Nucleus accumbens (tissue), 56 donors: ENCODE data around the gene PFN3.

Source experiments
- DNase-seq, 56 donors: peaks; one replicate each; lab custom pipeline; 2025; lab: John Stamatoyannopoulos, UW

Gene PFN3

GRCh38 chr5:177399997-177400868 is at the start of gene PFN3:
PFN3 (minus strand) TSS chr5:177400661; CDS start chr5:177400576, 85 bp downstream.
- DNase-seq, result peak in 2 of 56 donors; percentile 25 to 33

GRCh38 chr5:177449140-177450061 is 48.9 kb upstream of the PFN3 start:
- DNase-seq, result no peak

GRCh38 chr5:177448244-177448950 is 47.9 kb upstream of the PFN3 start:
- no peak for DNase-seq

- peak in 55 of 56 donors; percentile 55 to 96 (median 84) for DNase-seq
Measured at GRCh38 chr5:177447611-177448243, 47.3 kb upstream of the PFN3 start.

GRCh38 chr5:177447066-177447610 is 46.7 kb upstream of the PFN3 start:
- DNase-seq, result peak in 51 of 56 donors; percentile 31 to 87 (median 73)

GRCh38 chr5:177446200-177447065 is 46.0 kb upstream of the PFN3 start, which contains the start of gene PRR7:
PRR7 (plus strand) TSS chr5:177446814; CDS start chr5:177455068, 8,254 bp downstream.
- peak in 52 of 56 donors; percentile 27 to 86 (median 67) for DNase-seq

- DNase-seq, result no peak
Measured at GRCh38 chr5:177445917-177446199, 45.4 kb upstream of the PFN3 start.

GRCh38 chr5:177445052-177445916 is 44.8 kb upstream of the PFN3 start:
- DNase-seq, result no peak

GRCh38 chr5:177444106-177445051 is 43.9 kb upstream of the PFN3 start:
- DNase-seq, result no peak

- DNase-seq, result no peak
Measured at GRCh38 chr5:177443144-177443983, 42.9 kb upstream of the PFN3 start.

- no peak for DNase-seq
Measured at GRCh38 chr5:177442066-177442826, 41.8 kb upstream of the PFN3 start.

- no peak for DNase-seq
Measured at GRCh38 chr5:177440990-177441780, 40.7 kb upstream of the PFN3 start.

- DNase-seq, result no peak
Measured at GRCh38 chr5:177440211-177440989, 39.9 kb upstream of the PFN3 start.
